SIG-M5 (cell line): Measurements from ENCODE around the gene PHF11.
"Not testable (repeated sequence)": the region's sequence is repeated elsewhere in the genome, so short reads cannot be mapped to it uniquely, and the experiment has no call there.

Experiments
- DNase-seq: peaks from one replicate; lab custom pipeline; 2025; lab: John Stamatoyannopoulos, UW

Gene PHF11

DNA sequence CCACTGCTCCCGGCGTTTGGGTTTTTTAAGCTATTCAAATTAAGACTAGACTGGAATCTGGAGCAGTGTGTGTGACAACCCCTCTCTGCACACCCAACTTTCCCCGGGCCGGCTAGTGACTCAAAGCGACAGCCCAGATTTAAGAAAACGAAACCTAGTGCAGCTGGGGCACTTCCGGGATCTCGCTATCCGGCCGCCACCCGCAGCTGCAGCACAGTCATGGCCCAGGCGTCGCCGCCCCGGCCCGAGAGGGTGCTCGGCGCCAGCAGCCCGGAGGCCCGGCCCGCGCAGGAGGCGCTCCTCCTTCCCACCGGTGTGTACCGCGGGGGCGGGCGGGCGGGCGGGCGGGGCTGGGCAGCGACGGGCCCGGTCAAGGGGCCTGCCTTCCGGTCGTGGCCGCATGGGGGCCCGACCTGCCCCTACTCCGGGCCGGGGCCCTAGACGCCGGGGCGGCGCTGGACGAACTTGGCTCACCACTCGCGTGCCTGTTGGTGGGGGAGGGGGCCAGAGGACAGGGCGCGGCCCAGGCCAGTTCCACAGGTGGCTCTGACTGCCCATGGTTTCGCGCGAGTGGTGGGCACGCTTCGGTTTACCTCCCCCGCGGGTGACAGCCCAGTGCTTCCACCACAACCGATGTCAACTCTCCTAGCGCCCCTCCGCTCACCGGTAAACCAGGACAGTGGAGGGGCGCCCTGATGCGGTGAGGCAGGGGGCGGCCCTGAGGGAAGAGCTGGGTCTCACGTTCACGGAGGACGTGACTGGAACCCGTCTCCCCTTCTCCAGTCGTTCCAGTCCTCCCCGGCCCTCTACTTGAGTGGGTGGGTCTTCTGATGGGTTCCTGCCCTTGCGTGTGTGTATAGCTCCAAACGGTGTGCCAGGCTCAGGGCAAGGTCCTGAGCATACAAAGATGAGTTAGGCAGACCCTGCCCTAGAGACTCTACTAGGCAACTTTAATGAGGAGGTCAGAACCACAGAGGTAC lies at the start of gene PHF11:
TSS of gene PHF11 (plus strand) at position 171 of the 980 bp plus-strand sequence. CDS start at position 220, 49 bp downstream.
- peak; percentile 22 for DNase-seq

DNA sequence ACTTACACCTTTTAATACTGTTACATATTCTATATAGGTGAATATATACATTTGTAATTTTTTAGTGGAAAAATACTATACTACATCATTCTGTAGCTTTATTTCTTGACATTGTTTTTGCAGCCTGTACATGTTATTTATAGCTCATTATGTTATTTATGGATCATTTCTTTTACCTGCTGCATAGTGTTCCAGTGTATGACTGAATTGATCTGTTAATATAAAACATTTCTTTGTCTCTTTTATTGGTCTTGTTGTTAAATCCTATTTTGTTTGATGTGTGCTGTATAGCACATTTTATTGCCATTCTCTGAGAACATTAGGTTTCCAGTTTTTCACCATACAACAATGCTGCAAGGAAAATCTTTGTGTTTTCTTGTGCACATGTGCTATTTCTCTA lies 49.3 kb upstream of the PHF11 start:
- DNase-seq: no peak

DNA sequence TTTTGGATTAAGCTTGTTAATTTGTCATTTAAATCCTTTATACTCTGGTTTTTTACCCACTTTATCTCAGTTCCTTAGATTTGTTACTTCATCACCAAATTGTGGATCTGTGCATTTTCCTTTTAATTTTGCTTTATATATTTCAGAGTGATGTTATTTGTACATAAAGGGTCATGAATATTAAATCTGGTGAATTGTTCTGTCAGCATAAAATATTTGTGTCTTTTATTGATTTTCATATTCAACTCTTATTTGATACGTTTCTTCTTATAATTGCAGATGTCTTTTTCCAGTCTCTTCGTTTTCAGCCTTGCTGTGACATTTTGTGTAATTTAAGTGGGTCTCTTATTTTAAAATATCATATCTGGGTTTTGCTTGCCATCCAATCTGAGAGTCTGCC lies 47.0 kb upstream of the PHF11 start:
- DNase-seq: no peak

GRCh38 chr13:49450105-49450819 lies 45.5 kb upstream of the PHF11 start:
- DNase-seq: no peak

GRCh38 chr13:49452725-49453457 lies 42.9 kb upstream of the PHF11 start:
- DNase-seq: no peak

- no peak for DNase-seq
Measured at GRCh38 chr13:49453465-49453864, 42.3 kb upstream of the PHF11 start.

DNA sequence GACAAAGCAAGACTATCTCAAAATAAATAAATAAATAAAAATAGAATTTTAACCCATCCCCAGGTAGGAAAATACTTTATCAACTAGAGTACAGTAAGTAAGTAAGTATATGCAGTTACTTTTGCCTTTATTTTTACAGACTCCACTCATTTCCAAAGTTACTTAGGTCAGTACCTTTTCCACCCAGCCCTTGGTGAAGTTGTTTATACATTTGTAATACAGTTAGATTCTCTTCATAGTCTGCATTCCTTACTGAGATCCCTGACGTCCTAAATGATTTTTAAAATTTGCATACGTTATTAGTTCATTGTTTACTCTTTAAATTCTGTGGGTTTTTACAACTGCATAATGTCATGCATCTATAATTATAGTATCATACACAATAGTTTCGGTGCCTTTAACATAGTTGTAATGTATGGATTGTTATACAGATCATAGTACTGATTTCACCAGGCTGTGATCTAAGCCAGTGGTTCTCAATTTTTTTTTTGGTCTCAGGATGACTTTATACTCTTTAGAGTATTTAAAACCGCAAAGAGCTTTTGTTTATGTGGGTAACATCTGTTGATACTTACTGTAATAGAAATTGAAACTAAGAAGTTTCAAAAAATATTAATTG lies 41.3 kb upstream of the PHF11 start:
- no peak for DNase-seq

DNA sequence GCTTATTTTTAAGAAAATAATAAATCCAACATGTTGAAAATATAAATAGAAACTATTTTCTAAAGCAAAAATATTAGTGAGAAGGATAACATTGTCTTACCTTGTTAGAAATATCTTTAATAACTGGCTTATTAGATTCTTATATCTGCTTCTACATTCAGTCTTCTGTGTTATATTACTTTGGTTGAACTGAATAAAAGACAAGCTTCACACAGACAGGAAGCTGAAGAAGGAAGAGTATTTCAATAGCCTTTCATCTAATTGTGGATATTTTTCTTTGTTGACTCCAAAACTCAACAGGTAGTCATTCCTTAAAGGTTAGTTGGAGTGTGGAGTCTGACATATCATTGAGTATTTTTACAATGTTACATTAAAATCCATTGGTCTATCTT lies 40.8 kb upstream of the PHF11 start:
- DNase-seq: no peak

DNA sequence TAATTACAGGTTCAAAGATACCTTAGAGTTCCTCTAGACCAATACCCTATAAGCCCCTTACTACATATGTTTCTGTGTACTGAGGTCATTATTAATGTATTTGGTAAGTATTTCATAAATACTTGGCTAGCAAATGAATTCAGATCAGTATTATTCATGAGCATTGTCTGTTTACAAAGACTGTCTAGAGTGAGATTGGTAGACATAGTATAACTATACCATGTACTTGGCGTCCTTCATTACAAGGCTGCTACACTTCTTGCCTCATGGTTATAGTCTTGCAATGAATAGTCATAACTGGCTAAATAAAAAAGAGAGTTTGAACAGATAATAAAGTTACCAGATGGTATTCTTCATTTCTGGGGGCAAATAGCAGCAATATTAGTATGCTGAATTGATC lies 39.6 kb upstream of the PHF11 start:
- DNase-seq: no peak

DNA sequence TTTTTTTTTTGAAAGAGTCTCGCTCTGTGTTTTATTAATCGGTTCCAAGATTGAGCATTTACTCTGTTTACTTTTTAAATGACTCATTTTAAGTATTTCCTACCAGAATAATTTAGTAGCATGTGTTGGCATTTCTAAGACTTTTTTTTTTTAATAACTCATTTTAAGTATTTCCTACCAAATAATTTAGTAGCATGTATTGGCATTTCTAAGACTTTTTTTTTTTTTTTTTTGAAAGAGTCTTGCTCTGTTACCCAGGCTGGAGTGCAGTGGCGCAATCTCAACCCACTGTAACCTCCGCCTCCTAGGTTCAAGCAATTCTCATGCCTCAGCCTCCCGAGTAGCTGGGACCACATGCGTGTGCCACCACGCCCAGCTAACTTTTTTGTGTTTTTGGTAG lies 38.5 kb upstream of the PHF11 start:
- no peak for DNase-seq

- DNase-seq: no peak
Measured at GRCh38 chr13:49459580-49459979, 36.2 kb upstream of the PHF11 start.

GRCh38 chr13:49464085-49464484 lies 31.7 kb upstream of the PHF11 start:
- DNase-seq: no peak

- no peak for DNase-seq
Measured at GRCh38 chr13:49464621-49465325, 31.0 kb upstream of the PHF11 start.

- no peak for DNase-seq
Measured at GRCh38 chr13:49466292-49466838, 29.4 kb upstream of the PHF11 start.

DNA sequence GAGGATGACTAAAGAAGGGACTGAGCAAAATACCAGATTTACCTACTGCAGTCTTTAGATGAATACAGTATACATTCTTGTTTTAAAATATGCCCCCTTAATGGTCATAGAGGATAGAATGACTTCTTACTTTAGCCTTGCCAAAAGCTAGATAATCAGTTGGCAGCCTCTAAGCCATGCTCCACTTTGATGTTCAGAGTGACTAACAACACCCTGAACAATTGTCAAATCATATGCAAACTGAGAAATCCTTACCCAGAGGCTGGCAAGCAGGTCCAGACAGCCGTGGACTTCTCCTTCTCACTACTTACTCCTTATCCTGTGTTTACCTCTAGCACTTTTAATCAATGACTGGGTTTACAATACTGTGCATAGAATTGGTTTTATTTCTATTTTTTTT lies 23.6 kb upstream of the PHF11 start:
- DNase-seq: no peak

- no peak for DNase-seq
Measured at GRCh38 chr13:49476529-49476928, 19.2 kb upstream of the PHF11 start.

GRCh38 chr13:49481788-49482187 lies 14.0 kb upstream of the PHF11 start:
- DNase-seq: no peak

- DNase-seq: no peak
Measured at GRCh38 chr13:49488563-49488962, 7.2 kb upstream of the PHF11 start.

DNA sequence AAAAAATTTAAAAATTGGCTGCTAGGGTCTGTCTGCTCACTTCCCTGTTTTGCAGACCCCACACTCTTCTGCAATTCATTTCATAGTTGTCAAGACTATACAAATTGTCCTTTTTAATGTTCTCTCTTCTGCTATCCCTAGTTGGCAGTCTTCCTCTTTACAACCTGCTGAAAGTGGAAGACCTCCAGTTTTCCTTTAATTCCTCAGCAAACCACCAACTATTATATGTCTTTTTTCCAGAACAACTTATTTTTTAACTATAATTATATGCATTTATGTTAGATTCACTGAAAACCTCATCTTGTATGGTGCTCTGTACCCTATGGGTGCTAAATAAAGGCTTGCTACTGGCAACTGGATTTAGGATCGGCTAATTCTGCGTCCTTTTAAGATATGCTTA lies 1.1 kb upstream of the PHF11 start:
- DNase-seq: no peak

DNA sequence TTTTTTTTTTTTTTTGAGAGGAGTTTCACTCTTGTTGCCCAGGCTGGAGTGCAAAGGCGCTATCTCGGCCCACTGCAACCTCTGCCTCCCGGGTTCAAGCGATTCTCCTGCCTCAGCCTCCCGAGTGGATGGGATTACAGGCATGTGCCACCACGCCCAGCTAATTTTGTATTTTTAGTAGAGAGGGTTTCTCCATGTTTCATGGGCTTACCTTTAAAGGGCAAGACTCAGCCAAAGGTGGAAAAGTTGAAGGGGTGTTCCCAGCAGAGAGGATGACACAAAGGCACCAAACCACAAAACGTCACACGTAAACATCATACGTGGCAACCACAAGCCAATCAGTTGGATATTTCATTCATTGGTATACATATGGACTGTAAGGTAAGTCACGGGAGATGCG lies 1.1 kb downstream of the PHF11 start:
- DNase-seq: not testable (repeated sequence)

DNA sequence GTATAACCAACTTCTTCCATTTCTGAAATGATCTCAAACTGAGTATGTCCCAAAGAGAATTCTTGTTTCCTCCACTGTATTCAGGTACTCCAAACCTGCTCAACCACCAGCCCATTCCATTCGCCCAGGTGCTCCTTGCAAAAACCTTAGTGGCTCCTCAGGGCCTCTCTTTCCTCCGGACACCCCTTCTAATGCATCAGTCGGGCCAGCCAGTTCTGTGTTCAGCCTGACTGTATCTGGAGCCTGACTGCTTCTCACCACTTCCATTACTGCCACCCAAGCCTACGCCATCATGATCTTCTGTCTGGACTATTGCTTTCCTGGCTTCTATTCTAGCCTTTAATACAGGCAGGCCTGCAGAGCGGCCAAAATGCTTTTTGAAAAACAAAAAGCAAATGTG lies 1.5 kb downstream of the PHF11 start:
- no peak for DNase-seq
